Measurements from ENCODE around the gene MRPL21. TPM values are rescaled to one million over a fixed set of nuclear protein-coding genes. Genes with fewer than 3 reads are reported as not detected.

Gene MRPL21
- total RNA-seq, 6 donors from 2014 or later = 17.8 to 50.8 (median 32.3) TPM

GRCh38 chr11:68855205-68855981 is 48.2 kb downstream of the MRPL21 start:
- Histone ChIP-seq H3K9me3 (no peaks in the 10 kb centered on the region), H3K27ac (peak overlapping the region in 3 of 4 donors; percentile 53 to 64 (median 64)), H3K4me3 (peak overlapping the region; percentile 27 to 58 (median 47)), H3K4me1 (peaks cover 9 to 18% (median 16%) of the 10 kb centered on the region in 4 donors), H3K36me3 (no peaks in the 10 kb centered on the region), H3K27me3 (peaks cover 0 to 10% (median 2%) of the 10 kb centered on the region in 4 donors)
- ATAC-seq (ENCODE audit: low FRiP score in 2 of 2) (peak; percentile 76 to 87), DNase-seq (peak in 1 of 2 donors; percentile 90)
- WGBS, 2 donors = 5 to 6% methylated on average over 20 to 35 of the region's 62 CpGs
- TF ChIP-seq POLR2A (IDR thresholded peaks at IDR 0.05) = no peak
- TF ChIP-seq, protein P1, sequence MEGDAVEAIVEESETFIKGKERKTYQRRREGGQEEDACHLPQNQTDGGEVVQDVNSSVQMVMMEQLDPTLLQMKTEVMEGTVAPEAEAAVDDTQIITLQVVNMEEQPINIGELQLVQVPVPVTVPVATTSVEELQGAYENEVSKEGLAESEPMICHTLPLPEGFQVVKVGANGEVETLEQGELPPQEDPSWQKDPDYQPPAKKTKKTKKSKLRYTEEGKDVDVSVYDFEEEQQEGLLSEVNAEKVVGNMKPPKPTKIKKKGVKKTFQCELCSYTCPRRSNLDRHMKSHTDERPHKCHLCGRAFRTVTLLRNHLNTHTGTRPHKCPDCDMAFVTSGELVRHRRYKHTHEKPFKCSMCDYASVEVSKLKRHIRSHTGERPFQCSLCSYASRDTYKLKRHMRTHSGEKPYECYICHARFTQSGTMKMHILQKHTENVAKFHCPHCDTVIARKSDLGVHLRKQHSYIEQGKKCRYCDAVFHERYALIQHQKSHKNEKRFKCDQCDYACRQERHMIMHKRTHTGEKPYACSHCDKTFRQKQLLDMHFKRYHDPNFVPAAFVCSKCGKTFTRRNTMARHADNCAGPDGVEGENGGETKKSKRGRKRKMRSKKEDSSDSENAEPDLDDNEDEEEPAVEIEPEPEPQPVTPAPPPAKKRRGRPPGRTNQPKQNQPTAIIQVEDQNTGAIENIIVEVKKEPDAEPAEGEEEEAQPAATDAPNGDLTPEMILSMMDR (IDR thresholded peaks at IDR 0.05) = peak in 2 of 6 experiments; percentile 30 to 47

GRCh38 chr11:68854273-68854958 is 49.2 kb downstream of the MRPL21 start:
- peak in 1 of 2 donors; percentile 16 for ATAC-seq (ENCODE audit: low FRiP score in 2 of 2)
- H3K4me3 ChIP-seq = peak overlapping the region in 3 of 4 donors; percentile 37 to 58 (median 57)

GRCh38 chr11:68852628-68853027 is 51.0 kb downstream of the MRPL21 start:
- ATAC-seq (ENCODE audit: low FRiP score in 2 of 2) (no peak), DNase-seq (no peak)
- Histone ChIP-seq H3K27me3 (peaks cover 0 to 10% (median 2%) of the 10 kb centered on the region in 4 donors), H3K4me1 (peaks cover 9 to 18% (median 16%) of the 10 kb centered on the region in 4 donors), H3K36me3 (no peaks in the 10 kb centered on the region), H3K27ac (no peak overlapping the region), H3K4me3 (no peak overlapping the region), H3K9me3 (no peaks in the 10 kb centered on the region)
- no peak for TF ChIP-seq EP300 (IDR thresholded peaks at IDR 0.05)
- TF ChIP-seq POLR2A (IDR thresholded peaks at IDR 0.05) = no peak
- no peak for TF ChIP-seq POLR2AphosphoS5 (IDR thresholded peaks at IDR 0.05)
- TF ChIP-seq, protein P1 (IDR thresholded peaks at IDR 0.05) = no peak
- 71 to 76% methylated on average over 8 of the region's 8 CpGs for WGBS, 2 donors

More at GRCh38 chr11:68854273-68854958, 49.2 kb downstream of the MRPL21 start:
- H3K27ac ChIP-seq = no peak overlapping the region
- peaks cover 9 to 18% (median 16%) of the 10 kb centered on the region in 4 donors for H3K4me1 ChIP-seq
- DNase-seq = peak in 1 of 2 donors; percentile 74
- WGBS, 2 donors = 25 to 32% methylated on average over 27 to 42 of the region's 42 CpGs
- peaks cover 0 to 10% (median 2%) of the 10 kb centered on the region in 4 donors for H3K27me3 ChIP-seq
- no peaks in the 10 kb centered on the region for H3K36me3 ChIP-seq
- H3K9me3 ChIP-seq = no peaks in the 10 kb centered on the region
- TF ChIP-seq, protein P1 (IDR thresholded peaks at IDR 0.05) = no peak
- TF ChIP-seq POLR2AphosphoS5 (IDR thresholded peaks at IDR 0.05) (no peak), EP300 (IDR thresholded peaks at IDR 0.05) (no peak), POLR2A (IDR thresholded peaks at IDR 0.05) (no peak)

GRCh38 chr11:68848429-68848828 is 55.2 kb downstream of the MRPL21 start:
- H3K27me3 ChIP-seq = no peaks in the 10 kb centered on the region
- 88 to 95% methylated on average over 15 of the region's 15 CpGs for WGBS, 2 donors
- ATAC-seq (ENCODE audit: low FRiP score in 2 of 2) (no peak), DNase-seq (no peak)
- no peaks in the 10 kb centered on the region for H3K9me3 ChIP-seq
- no peaks in the 10 kb centered on the region for H3K36me3 ChIP-seq
- no peak overlapping the region for H3K27ac ChIP-seq
- H3K4me3 ChIP-seq = no peak overlapping the region
- TF ChIP-seq POLR2AphosphoS5 (IDR thresholded peaks at IDR 0.05) (no peak), POLR2A (IDR thresholded peaks at IDR 0.05) (no peak), EP300 (IDR thresholded peaks at IDR 0.05) (no peak)
- TF ChIP-seq, protein P1 (IDR thresholded peaks at IDR 0.05) = no peak
- peaks cover 5 to 11% (median 10%) of the 10 kb centered on the region in 4 donors for H3K4me1 ChIP-seq

Data from upper lobe of left lung (tissue), 6 donors.